H1 (cell line): ENCODE results near the gene VPS13D. TPM values are rescaled to one million over a fixed set of nuclear protein-coding genes. Genes with fewer than 3 reads are reported as not detected.

Source experiments
- CTCF ChIA-PET: fragments of 300-600 bp; sonication (Branson Sonifier 250); formaldehyde crosslinking; loops from one replicate; lab custom pipeline; 2021; ENCODE audit not compliant: partially characterized antibody; lab: Charles Lee
- POLR2A ChIA-PET: fragments of 300-600 bp; sonication (Branson Sonifier 250); formaldehyde crosslinking; loops from one replicate; lab custom pipeline; 2021; ENCODE audit warnings: inconsistent platforms; ENCODE audit not compliant: partially characterized antibody; lab: Charles Lee
- DNase-seq, 2 experiments: peaks; one replicate each; pipeline versions ENCODE4 v3.0.0 to v3.0.0-alpha.2; 2010 to 2022; ENCODE audit warnings: low spot score in 2 of 2, low read depth in 1 of 2, mixed read lengths in 1 of 2
- FAIRE-seq: peaks from 2 replicates; lab custom pipeline; 2011; peaks lifted over from hg19 to GRCh38; lab: Jason Lieb, UNC
- H2AFZ ChIP-seq: 2 replicates; pipeline ENCODE4 v1.8.1; 2012; ENCODE audit warnings: low read length, inconsistent platforms
- H2AK5ac ChIP-seq: 2 replicates; pipeline ENCODE4 v1.6.1; 2013; ENCODE audit warnings: low read depth, low read length
- H2BK120ac ChIP-seq: replicated peaks from 2 replicates; pipeline ENCODE3; 2013; ENCODE audit warnings: low read depth, low read length, inconsistent platforms
- H2BK12ac ChIP-seq: 2 replicates; pipeline ENCODE4 v1.6.1; 2013; ENCODE audit warnings: low read depth, low read length
- H2BK15ac ChIP-seq: 2 replicates; pipeline ENCODE4 v1.6.1; 2013; ENCODE audit warnings: low read length
- H2BK20ac ChIP-seq: 2 replicates; pipeline ENCODE4 v1.6.1; 2013; ENCODE audit warnings: low read length
- H2BK5ac ChIP-seq: 2 replicates; pipeline ENCODE4 v1.6.1; 2013; ENCODE audit warnings: low read depth, low read length
- H3K14ac ChIP-seq: 2 replicates; pipeline ENCODE4 v1.6.1; 2013; ENCODE audit warnings: inconsistent platforms; ENCODE audit not compliant: insufficient read length
- H3K18ac ChIP-seq: 2 replicates; pipeline ENCODE4 v1.6.1; 2013; ENCODE audit warnings: low read length; ENCODE audit errors: extremely low read depth
- H3K23ac ChIP-seq: 2 replicates; pipeline ENCODE4 v1.6.1; 2013; ENCODE audit warnings: inconsistent platforms; ENCODE audit not compliant: insufficient read length
- H3K23me2 ChIP-seq: 2 replicates; pipeline ENCODE4 v1.6.1; 2013; ENCODE audit warnings: low read depth, low read length
- H3K27ac ChIP-seq: 2 replicates; pipeline ENCODE4 v1.6.1; 2011; ENCODE audit warnings: low read depth, low read length, inconsistent platforms
- H3K27me3 ChIP-seq, 4 experiments: replicated peaks in 1 of 4; 1 replicate in 1 of 4; 2 replicates in 3 of 4; pipeline versions ENCODE4 v1.6.1 to v1.8.1; 2011 to 2013; ENCODE audit warnings: low read length in 3 of 4, mild to moderate bottlenecking in 3 of 4, inconsistent platforms in 2 of 4, mixed read lengths in 2 of 4, moderate library complexity in 1 of 4; ENCODE audit not compliant: control insufficient read depth in 3 of 4, insufficient read depth in 3 of 4; ENCODE audit errors: extremely low read depth in 1 of 4
- H3K36me3 ChIP-seq, 4 experiments: 2 replicates each; pipeline versions ENCODE4 v1.6.1 to v1.8.1; 2011 to 2013; ENCODE audit warnings: mild to moderate bottlenecking in 4 of 4, low read length in 3 of 4, moderate library complexity in 2 of 4, control low read depth in 1 of 4, inconsistent platforms in 1 of 4; ENCODE audit not compliant: insufficient read depth in 4 of 4, control insufficient read depth in 2 of 4
- H3K4ac ChIP-seq: replicated peaks from 2 replicates; pipeline ENCODE3; 2013; ENCODE audit warnings: low read length, low read depth, mixed read lengths, inconsistent platforms; ENCODE audit not compliant: insufficient read length
- H3K4me1 ChIP-seq, 4 experiments: replicated peaks in 1 of 4; 1 replicate in 1 of 4; 2 replicates in 3 of 4; pipeline versions ENCODE4 v1.6.1 to v1.8.1; 2011 to 2013; ENCODE audit warnings: low read length in 3 of 4, inconsistent platforms in 2 of 4, mixed read lengths in 1 of 4; ENCODE audit not compliant: insufficient read depth in 4 of 4, control insufficient read depth in 3 of 4
- H3K4me2 ChIP-seq, 2 experiments: 2 replicates each; pipeline versions ENCODE4 v1.6.1 to v1.8.1; 2011 to 2013; ENCODE audit warnings: low read depth in 2 of 2, low read length in 2 of 2, control low read depth in 1 of 2, inconsistent platforms in 1 of 2, mild to moderate bottlenecking in 1 of 2; ENCODE audit not compliant: insufficient read depth in 1 of 2
- H3K4me3 ChIP-seq, 4 experiments: fragments of 200-600, 300-600 bp in 1 of 4; sonication (generic), shearing (Covaris generic), sonication (Bioruptor Twin) in 1 of 4; 2 replicates each; pipeline versions ENCODE4 v1.5.1 to v1.8.1; 2011 to 2016; ENCODE audit warnings: low read length in 4 of 4, low read depth in 3 of 4, control low read depth in 2 of 4, inconsistent platforms in 2 of 4, mild to moderate bottlenecking in 2 of 4, mixed read lengths in 1 of 4, moderate library complexity in 1 of 4; ENCODE audit not compliant: insufficient read depth in 2 of 4; ENCODE audit errors: extremely low read depth in 1 of 4
- H3K56ac ChIP-seq: replicated peaks from 2 replicates; pipeline ENCODE3; 2013; ENCODE audit warnings: low read depth, mild to moderate bottlenecking, mixed read lengths, low read length, inconsistent platforms; ENCODE audit not compliant: insufficient read length
- H3K79me1 ChIP-seq: 2 replicates; pipeline ENCODE4 v1.6.1; 2013; ENCODE audit warnings: low read depth, low read length, control low read depth
- H3K79me2 ChIP-seq, 2 experiments: 2 replicates each; pipeline versions ENCODE4 v1.6.1 to v1.8.1; 2012 to 2013; ENCODE audit warnings: low read length in 2 of 2, mild to moderate bottlenecking in 2 of 2, inconsistent platforms in 1 of 2; ENCODE audit not compliant: insufficient read depth in 2 of 2, control insufficient read depth in 1 of 2
- H3K9ac ChIP-seq, 4 experiments: replicated peaks in 1 of 4; 1 replicate in 1 of 4; 2 replicates in 3 of 4; pipeline versions ENCODE4 v1.6.1 to v1.8.1; 2011 to 2013; ENCODE audit warnings: low read depth in 3 of 4, low read length in 3 of 4, control low read depth in 2 of 4, mild to moderate bottlenecking in 2 of 4, moderate library complexity in 2 of 4, inconsistent platforms in 1 of 4; ENCODE audit errors: extremely low read depth in 1 of 4
- H3K9me3 ChIP-seq, 2 experiments: 2 replicates each; pipeline versions ENCODE4 v1.6.1 to v1.8.1; 2012 to 2013; ENCODE audit warnings: mild to moderate bottlenecking in 2 of 2, moderate library complexity in 2 of 2, control low read depth in 1 of 2, inconsistent platforms in 1 of 2, low read depth in 1 of 2, low read length in 1 of 2, mixed read lengths in 1 of 2; ENCODE audit not compliant: insufficient read depth in 2 of 2
- H4K20me1 ChIP-seq, 2 experiments: replicated peaks in 1 of 2; 2 replicates each; pipeline versions ENCODE3 to v1.8.1; 2011 to 2013; ENCODE audit warnings: inconsistent platforms in 2 of 2, low read length in 2 of 2, mild to moderate bottlenecking in 1 of 2; ENCODE audit not compliant: insufficient read depth in 2 of 2, control insufficient read depth in 1 of 2
- H4K5ac ChIP-seq: 2 replicates; pipeline ENCODE4 v1.6.1; 2013; ENCODE audit warnings: low read length, low read depth, mixed read lengths, inconsistent platforms; ENCODE audit not compliant: insufficient read length
- H4K8ac ChIP-seq: 2 replicates; pipeline ENCODE4 v1.8.0; 2013; ENCODE audit warnings: mild to moderate bottlenecking, moderate library complexity, low read length, inconsistent platforms; ENCODE audit not compliant: insufficient read depth; ENCODE audit errors: extremely low read depth
- H4K91ac ChIP-seq: replicated peaks from 2 replicates; pipeline ENCODE3; 2013; ENCODE audit warnings: low read length, mixed read lengths, inconsistent platforms; ENCODE audit not compliant: insufficient read length
- BCL11A ChIP-seq, 2 experiments: IDR thresholded peaks; one replicate each; pipeline ENCODE4 v1.6.1; 2011; ENCODE audit warnings: low read depth in 2 of 2, low read length in 2 of 2, mild to moderate bottlenecking in 2 of 2
- FOSL1 ChIP-seq: IDR thresholded peaks from 2 replicates; pipeline ENCODE4 v1.6.1; 2011; ENCODE audit warnings: mild to moderate bottlenecking, low read depth, low read length, moderate library complexity; ENCODE audit not compliant: insufficient read depth
- GABPA ChIP-seq: IDR thresholded peaks from 2 replicates; pipeline ENCODE4 v1.6.1; 2011; ENCODE audit warnings: mild to moderate bottlenecking, low read length, moderate library complexity, borderline replicate concordance; ENCODE audit not compliant: insufficient read depth
- KDM1A ChIP-seq: fragments of 200-600, 300-600 bp; sonication (generic); IDR thresholded peaks from 2 replicates; pipeline ENCODE4 v1.7.1; 2016; ENCODE audit warnings: mild to moderate bottlenecking, low read length, borderline replicate concordance
- NANOG ChIP-seq: IDR thresholded peaks from 2 replicates; pipeline ENCODE4 v1.6.1; 2011; ENCODE audit warnings: low read length, low read depth, mild to moderate bottlenecking, inconsistent platforms; ENCODE audit not compliant: insufficient read depth, poor library complexity, severe bottlenecking
- RNF2 ChIP-seq: fragments of 200-900, 300-1000 bp; sonication (generic); IDR thresholded peaks from 2 replicates; pipeline ENCODE4 v1.7.1; 2016; ENCODE audit warnings: borderline replicate concordance, low read depth, mild to moderate bottlenecking, antibody characterized with exemption, low read length; ENCODE audit not compliant: poor library complexity, severe bottlenecking; ENCODE audit errors: missing control alignments
- SIN3A ChIP-seq, 2 experiments: IDR thresholded peaks in 1 of 2; conservative IDR thresholded peaks in 1 of 2; 2 replicates each; pipeline ENCODE4 v1.6.1; 2011 to 2012; ENCODE audit warnings: low read length in 2 of 2, improper control_type of control experiment in 1 of 2, low read depth in 1 of 2, mild to moderate bottlenecking in 1 of 2
- TAF1 ChIP-seq: IDR thresholded peaks from 2 replicates; pipeline ENCODE4 v1.6.1; 2011; ENCODE audit warnings: mild to moderate bottlenecking, low read depth, low read length
- TCF12 ChIP-seq: IDR thresholded peaks from 2 replicates; pipeline ENCODE4 v1.6.1; 2011; ENCODE audit warnings: low read depth, mild to moderate bottlenecking, low read length
- USF2 ChIP-seq: IDR thresholded peaks from 2 replicates; pipeline ENCODE4 v1.6.1; 2011; ENCODE audit warnings: low read length, improper control_type of control experiment
- WGBS, 2 experiments: shearing (Covaris generic) in 1 of 2; methylation state at CpG; one replicate each; pipeline versions ENCODE4 v1.1.6 to v1.1.7; 2013 to 2015; ENCODE audit warnings: low lambda C conversion rate in 2 of 2, mixed read lengths in 2 of 2, inconsistent platforms in 1 of 2, low coverage in 1 of 2, missing lambda C conversion rate in 1 of 2; ENCODE audit not compliant: insufficient replicate concordance in 2 of 2, insufficient coverage in 1 of 2, insufficient read length in 1 of 2; ENCODE audit errors: extremely low coverage in 1 of 2, missing lambda C conversion rate in 1 of 2; 5-methylcytosine and 5-hydroxymethylcytosine counted together
- polyA plus RNA-seq, 7 experiments: library from polyadenylated mRNA; depleted of rRNA in 3 of 7; stranded (reverse) in 5 of 7; unstranded in 2 of 7; fragments of >200 nt in 5 of 7; fragments of 200-250 nt in 2 of 7; gene quantifications; 1 replicate in 5 of 7; 2 replicates in 1 of 7; 4 replicates in 1 of 7; pipeline versions ENCODE4 v1.2.1 to v1.2.3, GENCODE V29; 2011 to 2013; ENCODE audit warnings: missing spikeins in 2 of 7, mixed read lengths in 2 of 7
- total RNA-seq: library from RNA; stranded (reverse); fragmentation: NEBNext Ultra II Directional; extraction: Animal tissue kit (Norgen Biotek cat#: 25700); gene quantifications from 2 replicates; pipeline ENCODE4 v1.2.1, GENCODE V29; 2021
- TF ChIP-seq, protein P1 (sequence below): IDR thresholded peaks from 2 replicates; pipeline ENCODE4 v1.6.1; 2011; ENCODE audit warnings: low read depth, mild to moderate bottlenecking, low read length; ENCODE audit not compliant: insufficient read depth

VPS13D gene
- total and polyA plus RNA-seq, 2 of the 8 experiments (the other 6 are each of a cell fraction or from before 2014, with no cell fraction given): 10.9 to 31.2 TPM

GRCh38 chr1:12495725-12496124, 265.9 kb downstream of the VPS13D start:
- DNase-seq (no peak), FAIRE-seq (no peak)
- H2BK5ac ChIP-seq: no peak overlapping the region
- H3K79me2 ChIP-seq: no peaks in the 10 kb centered on the region
- H3K27me3 ChIP-seq: no peaks in the 10 kb centered on the region
- H3K23me2 ChIP-seq: no peaks in the 10 kb centered on the region
- no peak overlapping the region for H4K5ac ChIP-seq
- H2AFZ ChIP-seq: no peak overlapping the region
- CTCF ChIA-PET: interaction anchor here (0.7 to 1.2 kb wide), 4 partner anchors 11 to 43 kb away, joined by 3 read pairs; no protein-coding TSS in a partner anchor
- no peak overlapping the region for H3K4me2 ChIP-seq
- no peak overlapping the region for H3K14ac ChIP-seq
- WGBS, 2 experiments: 89% methylated on average over 11 of the region's 11 CpGs; no CpG with 5 or more reads in 1 of the 2 experiments
- H3K18ac ChIP-seq: no peak overlapping the region
- H2BK15ac ChIP-seq: no peak overlapping the region
- H4K20me1 ChIP-seq: no peaks in the 10 kb centered on the region
- no peak overlapping the region for H2AK5ac ChIP-seq
- H3K9ac ChIP-seq: no peak overlapping the region
- POLR2A ChIA-PET: interaction anchor here (0.9 kb wide), 2 partner anchors 10 to 17 kb away, joined by 3 to 4 read pairs; no protein-coding TSS in a partner anchor
- H3K27ac ChIP-seq: no peak overlapping the region
- H2BK12ac ChIP-seq: no peak overlapping the region
- peaks cover 9% of the 10 kb centered on the region in 2 experiments for H3K9me3 ChIP-seq
- H3K79me1 ChIP-seq: no peaks in the 10 kb centered on the region
- no peak overlapping the region for H3K56ac ChIP-seq
- no peak overlapping the region for H2BK20ac ChIP-seq
- H3K36me3 ChIP-seq: peaks cover 0 to 13% (median 2%) of the 10 kb centered on the region in 4 experiments; a peak in 2 of 8 replicates
- H3K4ac ChIP-seq: no peak overlapping the region
- no peak overlapping the region for H2BK120ac ChIP-seq
- H4K91ac ChIP-seq: no peak overlapping the region
- no peaks in the 10 kb centered on the region for H3K4me1 ChIP-seq
- H4K8ac ChIP-seq: no peak overlapping the region
- H3K23ac ChIP-seq: no peak overlapping the region
- no peak overlapping the region for H3K4me3 ChIP-seq
- TF ChIP-seq SIN3A (conservative IDR thresholded peaks at IDR 0.05 in 1 of 2, IDR thresholded peaks at IDR 0.05 in 1 of 2; ENCODE audit: low read depth in 1 of 2, low read length in 2 of 2): no peak
- TF ChIP-seq BCL11A (IDR thresholded peaks at IDR 0.05; ENCODE audit: low read depth in 2 of 2, low read length in 2 of 2): no peak
- TF ChIP-seq TCF12: no peak
- no peak for TF ChIP-seq RNF2
- TF ChIP-seq TAF1: no peak
- TF ChIP-seq, protein P1, sequence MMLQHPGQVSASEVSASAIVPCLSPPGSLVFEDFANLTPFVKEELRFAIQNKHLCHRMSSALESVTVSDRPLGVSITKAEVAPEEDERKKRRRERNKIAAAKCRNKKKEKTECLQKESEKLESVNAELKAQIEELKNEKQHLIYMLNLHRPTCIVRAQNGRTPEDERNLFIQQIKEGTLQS: no peak
- no peak for TF ChIP-seq USF2
- no peak for TF ChIP-seq GABPA
- no peak for TF ChIP-seq NANOG
- no peak for TF ChIP-seq KDM1A
- no peak for TF ChIP-seq FOSL1
